Measurements from ENCODE around the gene HHIPL1. TPM values are rescaled to one million over a fixed set of nuclear protein-coding genes. Genes with fewer than 3 reads are reported as not detected.

Gene HHIPL1
- 0.05 to 0.34 TPM (median 0.29 TPM) in 5 replicates for total RNA-seq (2022; extraction: Qiagen RNA extraction; ENCODE audit: low read depth)

DNA sequence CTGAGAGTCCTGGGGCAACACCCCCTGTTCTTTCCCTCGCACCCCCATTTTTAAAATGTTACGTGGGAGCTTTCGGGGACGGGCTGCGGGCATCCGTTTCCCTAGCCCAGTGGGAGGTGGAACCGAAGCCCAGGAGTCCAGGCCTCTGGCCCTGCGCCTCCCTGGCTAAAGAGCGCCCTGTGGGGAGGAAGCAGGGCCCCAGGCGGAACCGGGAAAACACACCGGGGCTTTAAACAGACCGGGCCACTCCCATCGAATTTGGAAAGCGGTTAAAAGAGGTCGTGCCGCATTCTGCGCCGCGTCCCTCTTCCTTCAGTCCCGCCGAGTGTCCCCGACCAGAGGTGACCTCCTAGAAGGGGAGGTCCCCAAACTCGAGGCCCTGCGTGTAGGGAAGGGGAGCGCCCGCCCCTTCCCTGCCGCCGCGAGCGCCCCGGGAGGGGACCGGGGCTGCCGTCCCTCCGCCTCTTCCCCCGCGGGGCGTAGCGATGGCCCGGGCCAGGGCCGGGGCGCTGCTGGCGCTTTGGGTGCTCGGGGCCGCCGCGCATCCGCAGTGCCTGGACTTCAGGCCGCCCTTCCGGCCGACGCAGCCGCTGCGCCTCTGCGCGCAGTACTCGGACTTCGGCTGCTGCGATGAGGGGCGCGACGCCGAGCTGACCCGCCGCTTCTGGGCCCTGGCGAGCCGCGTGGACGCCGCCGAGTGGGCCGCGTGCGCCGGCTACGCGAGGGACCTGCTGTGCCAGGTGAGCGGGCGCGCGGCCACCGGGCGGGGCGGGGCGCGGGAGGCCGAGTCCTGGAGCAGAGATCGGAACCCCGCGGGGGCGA, at the start of gene HHIPL1:
Gene HHIPL1 (plus strand): TSS at position 407 of the 822 bp plus-strand sequence. CDS start 79 bp downstream, at position 486.

DNA sequence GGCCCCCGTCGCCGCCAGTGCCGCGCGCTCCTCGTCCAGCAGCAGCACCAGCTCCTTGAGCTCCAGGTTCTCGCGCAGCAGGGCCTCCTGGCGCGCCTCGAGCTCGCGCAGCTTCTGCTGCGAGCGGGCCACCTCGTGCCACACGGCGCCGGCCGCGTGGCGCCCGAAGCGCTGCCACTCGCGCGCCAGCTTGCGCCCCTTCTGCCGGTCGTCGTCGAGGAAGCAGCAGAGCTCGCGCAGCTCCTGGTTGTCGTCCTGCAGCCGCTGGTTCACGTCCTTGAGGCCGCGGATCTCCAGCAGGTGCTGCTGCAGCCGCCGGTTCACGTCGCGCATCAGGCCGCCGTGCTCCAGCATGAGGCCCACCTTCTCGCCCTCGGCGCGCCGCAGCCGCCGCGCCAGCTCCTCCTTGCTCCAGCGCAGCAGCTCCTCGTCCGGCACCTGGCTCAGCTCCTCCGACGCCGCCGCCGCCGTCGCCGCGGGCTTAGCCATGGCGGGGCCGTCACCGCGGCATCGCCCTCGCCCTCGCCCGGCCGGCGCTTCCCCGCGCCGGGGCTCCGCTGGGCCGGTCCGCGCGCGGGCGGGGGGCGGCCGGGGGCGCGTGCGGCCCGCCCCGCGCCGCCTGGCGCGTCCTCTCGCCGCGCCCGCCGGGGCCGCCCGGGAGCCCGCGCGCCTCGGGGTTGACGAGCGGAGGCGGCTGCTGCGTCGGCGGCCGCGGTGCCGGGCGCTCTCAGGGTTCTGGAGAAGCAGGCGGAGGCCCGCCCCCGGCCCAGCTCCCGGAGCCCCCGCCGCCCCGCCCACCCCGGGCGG, 41.3 kb upstream of the HHIPL1 start, which contains the start of gene CCDC85C:
Gene CCDC85C (minus strand): TSS at position 737 of the 807 bp plus-strand sequence. CDS start 248 bp downstream, at position 489.

DNA sequence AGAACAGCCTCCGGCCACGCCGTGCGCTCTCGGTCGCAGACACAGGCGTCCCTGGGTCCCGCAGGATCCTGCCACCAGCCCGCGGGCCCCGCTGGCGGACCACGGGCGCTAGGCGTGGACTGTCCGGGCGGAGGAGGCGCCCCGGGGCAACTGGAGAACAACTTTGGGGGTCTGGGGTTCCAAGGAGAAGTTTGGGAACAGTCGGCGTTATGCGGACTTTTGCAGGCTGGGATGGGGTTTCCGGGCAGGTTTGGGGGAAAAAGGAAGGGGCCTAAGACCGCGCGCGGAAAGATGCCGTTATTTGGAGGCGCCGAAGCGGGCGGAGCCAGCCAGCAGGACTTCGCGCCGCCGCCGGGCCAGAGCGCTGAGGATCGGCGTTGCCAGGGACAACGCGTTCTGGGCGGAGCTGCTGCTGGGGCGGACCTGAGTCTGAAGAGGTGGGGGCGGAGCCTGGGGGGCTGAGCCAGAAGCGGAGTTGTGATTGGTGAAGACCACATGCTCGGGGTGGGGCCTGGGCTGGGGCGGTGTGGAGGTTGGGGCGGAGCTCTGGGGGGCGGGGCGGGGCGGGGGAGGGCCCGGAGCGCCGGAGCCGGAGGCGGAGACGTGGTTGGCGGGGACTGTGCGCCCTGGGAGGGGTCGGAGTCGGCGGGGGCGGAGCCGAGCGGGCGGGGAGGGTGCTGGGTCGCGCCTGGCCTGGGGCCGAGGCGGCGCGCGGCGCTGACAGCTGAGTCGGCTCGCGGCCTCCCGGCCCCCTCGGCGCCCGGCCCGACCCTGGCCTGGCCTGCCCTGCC, 38.9 kb downstream of the HHIPL1 start, which contains the start of gene CYP46A1:
Gene CYP46A1 (plus strand): TSS at position 680 of the 791 bp plus-strand sequence. CDS start 120 bp downstream, outside the sequence.

Other genes starting within 250 kb of the HHIPL1 start
- 43.0 to 54.2 TPM (median 50.1 TPM) in 5 replicates for gene SETD3, start 164.3 kb upstream of the HHIPL1 start, total RNA-seq (2022; extraction: Qiagen RNA extraction; ENCODE audit: low read depth)
- 44.8 to 59.1 TPM (median 50.3 TPM) in 5 replicates for gene CCNK, start 163.7 kb upstream of the HHIPL1 start, total RNA-seq (2022; extraction: Qiagen RNA extraction; ENCODE audit: low read depth)
- 30.2 to 42.1 TPM (median 36.0 TPM) in 5 replicates for gene CCDC85C, start 40.9 kb upstream of the HHIPL1 start, total RNA-seq (2022; extraction: Qiagen RNA extraction; ENCODE audit: low read depth)
- gene CYP46A1, start 39.2 kb downstream of the HHIPL1 start, total RNA-seq (2022; extraction: Qiagen RNA extraction; ENCODE audit: low read depth) = 0.02 to 0.15 TPM (median 0.13 TPM) in 4 of 5 replicates, not detected in the other
- gene EML1, start 148.3 kb downstream of the HHIPL1 start, total RNA-seq (2022; extraction: Qiagen RNA extraction; ENCODE audit: low read depth) = 34.2 to 43.3 TPM (median 40.6 TPM) in 5 replicates